ENCODE data around the gene B4GALT6.

- TF ChIP-seq, protein P1, sequence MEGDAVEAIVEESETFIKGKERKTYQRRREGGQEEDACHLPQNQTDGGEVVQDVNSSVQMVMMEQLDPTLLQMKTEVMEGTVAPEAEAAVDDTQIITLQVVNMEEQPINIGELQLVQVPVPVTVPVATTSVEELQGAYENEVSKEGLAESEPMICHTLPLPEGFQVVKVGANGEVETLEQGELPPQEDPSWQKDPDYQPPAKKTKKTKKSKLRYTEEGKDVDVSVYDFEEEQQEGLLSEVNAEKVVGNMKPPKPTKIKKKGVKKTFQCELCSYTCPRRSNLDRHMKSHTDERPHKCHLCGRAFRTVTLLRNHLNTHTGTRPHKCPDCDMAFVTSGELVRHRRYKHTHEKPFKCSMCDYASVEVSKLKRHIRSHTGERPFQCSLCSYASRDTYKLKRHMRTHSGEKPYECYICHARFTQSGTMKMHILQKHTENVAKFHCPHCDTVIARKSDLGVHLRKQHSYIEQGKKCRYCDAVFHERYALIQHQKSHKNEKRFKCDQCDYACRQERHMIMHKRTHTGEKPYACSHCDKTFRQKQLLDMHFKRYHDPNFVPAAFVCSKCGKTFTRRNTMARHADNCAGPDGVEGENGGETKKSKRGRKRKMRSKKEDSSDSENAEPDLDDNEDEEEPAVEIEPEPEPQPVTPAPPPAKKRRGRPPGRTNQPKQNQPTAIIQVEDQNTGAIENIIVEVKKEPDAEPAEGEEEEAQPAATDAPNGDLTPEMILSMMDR (conservative IDR thresholded peaks at IDR 0.05; ENCODE audit: low read length): no peak
- no peak for TF ChIP-seq EZH2phosphoT487 (IDR thresholded peaks at IDR 0.05; ENCODE audit: borderline replicate concordance)
These were observed 108.7 kb downstream of the B4GALT6 start for GRCh38 chr18:31575515-31576257.
